Measurements from ENCODE around the gene RPS6KA6. TPM values are rescaled to one million over a fixed set of nuclear protein-coding genes. Genes with fewer than 3 reads are reported as not detected.

The RPS6KA6 gene
- total and polyA plus RNA-seq, 2 experiments from 2014 or later, result 3.6 to 14.0 TPM

GRCh38 chrX:84165711-84166110, 22.3 kb downstream of the RPS6KA6 start:
- no peaks in the 10 kb centered on the region for H3K9me3 Mint-ChIP-seq
- H3K4me3 Mint-ChIP-seq, result no peak overlapping the region
- H3K36me3 Mint-ChIP-seq (ENCODE audit: low read depth), result no peaks in the 10 kb centered on the region
- no peak overlapping the region for H2AFZ ChIP-seq
- no peak for TF ChIP-seq ZNF462 (CRISPR knock-in tag; IDR thresholded peaks at IDR 0.05)
- TF ChIP-seq EZH2 (IDR thresholded peaks at IDR 0.05; ENCODE audit: low read depth, unreplicated experiment), result no peak
- TF ChIP-seq POLR2AphosphoS5 (IDR thresholded peaks at IDR 0.05; ENCODE audit: low read depth), result no peak
- no peak for TF ChIP-seq NANOG (IDR thresholded peaks at IDR 0.05; ENCODE audit: borderline replicate concordance)
- TF ChIP-seq CREB1 (CRISPR knock-in tag; IDR thresholded peaks at IDR 0.05; ENCODE audit: low read depth), result no peak
- no peak for TF ChIP-seq ZNF331 (CRISPR knock-in tag; IDR thresholded peaks at IDR 0.05; ENCODE audit: low read depth)
- TF ChIP-seq ETS1 (IDR thresholded peaks at IDR 0.05), result no peak
- TF ChIP-seq ZNF114 (CRISPR knock-in tag; IDR thresholded peaks at IDR 0.05), result no peak
- ATAC-seq (no peak), DNase-seq (ENCODE audit: low spot score) (no peak)
- no peaks in the 10 kb centered on the region for H3K36me3 ChIP-seq (ENCODE audit: insufficient read depth)
- peaks cover 9% of the 10 kb centered on the region for H3K4me1 Mint-ChIP-seq
- no peaks in the 10 kb centered on the region for H3F3A ChIP-seq (replicated peaks; ENCODE audit: low read depth)
- no peaks in the 10 kb centered on the region for H3K9me2 ChIP-seq (ENCODE audit: insufficient read depth)
- H3K4me1 ChIP-seq (ENCODE audit: insufficient read depth), result peaks cover 11% of the 10 kb centered on the region
- no peaks in the 10 kb centered on the region for H3K27me3 ChIP-seq (ENCODE audit: insufficient read depth)
- 0 out of 2 replicates have a peak, but pooled peaks cover 9% of the 10 kb centered on the region for H3K79me2 ChIP-seq (replicated peaks; ENCODE audit: insufficient read depth)
- H3K27ac Mint-ChIP-seq, result no peak overlapping the region; the same call in 1 of the 2 replicates
- H3K4me2 ChIP-seq, result no peak overlapping the region
- H3K27ac ChIP-seq (ENCODE audit: low read depth), result no peak overlapping the region
- peaks cover 1% of the 10 kb centered on the region for H3K27me3 Mint-ChIP-seq (ENCODE audit: insufficient read depth, low read depth, poor library complexity)
- H3K4me3 ChIP-seq, result no peak overlapping the region
- H4K20me1 ChIP-seq (replicated peaks; ENCODE audit: insufficient read depth), result no peaks in the 10 kb centered on the region; the same call in 1 of the 2 replicates
